Activated T-helper 1 cell treated with anti-CD3 and anti-CD28 coated beads, Interleukin-12 subunit alpha, Interleukin-12 subunit beta, Interleukin-2, Interleukin-4 antibody, amounts not matched to agents 30 ng/mL and 10 ng/mL and 1 ng/mL, durations not matched to agents 14 hours and 24 hours and 36 hours (primary cell): ENCODE data around the gene PTH2. TPM values are rescaled to one million over a fixed set of nuclear protein-coding genes. Genes with fewer than 3 reads are reported as not detected.

Experiments used
- DNase-seq: peaks from one replicate; pipeline ENCODE4 v3.0.0; 2021; ENCODE audit warnings: low spot score
- H3K27ac Mint-ChIP-seq: one replicate; pipeline ENCODE4 v1.8.0; 2021; ENCODE audit warnings: mild to moderate bottlenecking, mixed read lengths
- H3K27me3 Mint-ChIP-seq: one replicate; pipeline ENCODE4 v1.8.0; 2022; ENCODE audit warnings: mild to moderate bottlenecking, moderate library complexity, mixed read lengths; ENCODE audit not compliant: insufficient read depth
- H3K36me3 Mint-ChIP-seq: one replicate; pipeline ENCODE4 v1.8.0; 2021; ENCODE audit warnings: low read depth, mixed read lengths
- H3K4me1 Mint-ChIP-seq: one replicate; pipeline ENCODE4 v1.8.0; 2021; ENCODE audit warnings: low read depth, mixed read lengths
- H3K4me3 Mint-ChIP-seq: one replicate; pipeline ENCODE4 v1.8.0; 2021; ENCODE audit warnings: mild to moderate bottlenecking, moderate library complexity, mixed read lengths
- H3K9me3 Mint-ChIP-seq: one replicate; pipeline ENCODE4 v1.8.0; 2021; ENCODE audit warnings: mixed read lengths
- intact Hi-C: fragments of 100-400 bp; cut with micrococcal nuclease; formaldehyde crosslinking; loops from one replicate; pipeline ENCODE4 v1.15.1; 2024
- total RNA-seq: library from RNA; stranded (reverse); gene quantifications from 2 replicates; pipeline ENCODE4 v1.2.3, GENCODE V29; 2022

PTH2 gene
- total RNA-seq, 1 donor from 2014 or later: not detected

DNA sequence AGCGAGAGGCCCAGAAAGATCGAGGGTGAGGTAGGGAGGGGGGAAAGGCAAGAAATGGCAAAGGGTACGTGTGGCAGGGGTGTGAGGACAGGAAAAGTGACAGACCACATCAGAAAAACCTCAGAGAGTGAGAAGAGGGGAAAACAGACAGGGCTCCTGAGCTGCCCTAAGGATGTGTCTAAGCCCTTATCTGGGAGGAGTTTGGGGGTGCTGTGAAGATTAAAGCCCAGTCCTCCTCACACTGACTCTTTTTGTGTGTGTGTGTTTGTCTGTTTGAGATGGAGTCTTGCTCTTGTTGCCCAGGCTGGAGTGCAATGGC is 703 bp upstream of the PTH2 start:
- peak overlapping the region; percentile 69 for H3K4me3 Mint-ChIP-seq
- H3K36me3 Mint-ChIP-seq: peaks cover 3% of the 10 kb centered on the region
- no peak for DNase-seq
- intact Hi-C loops: no loop called here
- peaks cover 85% of the 10 kb centered on the region for H3K27me3 Mint-ChIP-seq
- H3K27ac Mint-ChIP-seq: no peak overlapping the region
- H3K9me3 Mint-ChIP-seq: no peaks in the 10 kb centered on the region
- H3K4me1 Mint-ChIP-seq: peaks cover 56% of the 10 kb centered on the region

DNA sequence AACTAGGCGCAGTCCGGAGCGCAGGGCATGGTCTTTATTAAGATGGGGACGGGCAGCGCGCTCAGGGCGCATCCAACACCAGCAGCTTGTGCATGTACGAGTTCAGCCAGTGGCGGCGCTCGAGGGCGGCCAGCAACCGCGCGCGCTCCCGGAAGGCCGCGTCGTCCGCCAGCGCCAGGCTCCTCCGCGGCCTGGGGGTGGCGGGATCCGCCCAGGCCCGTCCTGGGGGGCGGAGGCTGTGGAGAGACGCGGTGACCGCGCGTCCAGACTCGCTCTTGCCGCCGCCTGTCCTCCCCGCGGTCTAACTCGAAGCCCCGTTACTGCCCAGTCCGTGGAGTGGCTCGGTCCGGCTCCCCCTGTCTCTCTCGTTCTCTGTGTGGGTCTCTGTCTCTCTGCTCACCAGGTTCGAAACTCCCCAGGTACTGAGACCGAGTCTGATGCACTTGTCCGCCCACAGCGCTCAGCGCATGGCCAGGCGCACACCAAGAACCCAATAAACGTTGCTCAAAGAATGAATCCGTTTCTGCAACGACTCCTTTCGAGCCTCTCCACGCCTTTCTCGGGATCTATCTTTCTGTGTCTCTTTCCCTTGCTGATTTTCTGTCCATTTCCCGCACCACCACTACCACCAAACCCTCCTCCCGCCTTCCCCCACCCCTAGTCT is 702 bp downstream of the PTH2 start:
- H3K4me3 Mint-ChIP-seq: peak overlapping the region; percentile 80
- DNase-seq: peak; percentile 58
- H3K27me3 Mint-ChIP-seq: peaks cover 86% of the 10 kb centered on the region
- peaks cover 3% of the 10 kb centered on the region for H3K36me3 Mint-ChIP-seq
- intact Hi-C loops: loop anchor here (1.0 kb wide), 2 partner anchors 9 to 21 kb away; no protein-coding TSS in a partner anchor
- no peaks in the 10 kb centered on the region for H3K9me3 Mint-ChIP-seq
- H3K27ac Mint-ChIP-seq: peak overlapping the region; percentile 68
- peaks cover 47% of the 10 kb centered on the region for H3K4me1 Mint-ChIP-seq

DNA sequence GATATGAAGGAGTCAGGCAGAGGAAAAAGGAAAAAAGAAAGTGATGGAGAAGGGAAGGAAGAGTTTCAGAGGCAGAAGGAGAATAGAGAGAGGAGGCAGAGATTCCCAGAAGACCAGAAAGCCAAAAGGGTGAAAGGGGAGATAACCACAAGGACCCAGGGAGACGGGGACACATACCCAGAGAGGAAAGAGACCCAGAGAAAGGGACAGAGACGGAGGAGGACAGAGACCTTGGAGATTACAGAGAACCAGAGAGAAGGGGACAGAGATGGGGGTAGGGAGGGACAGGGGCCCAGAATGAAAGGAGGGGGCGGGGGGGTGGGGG is 1.4 kb downstream of the PTH2 start:
- H3K9me3 Mint-ChIP-seq: no peaks in the 10 kb centered on the region
- peaks cover 42% of the 10 kb centered on the region for H3K4me1 Mint-ChIP-seq
- peaks cover 3% of the 10 kb centered on the region for H3K36me3 Mint-ChIP-seq
- H3K4me3 Mint-ChIP-seq: peak overlapping the region; percentile 31
- no peak overlapping the region for H3K27ac Mint-ChIP-seq
- peaks cover 83% of the 10 kb centered on the region for H3K27me3 Mint-ChIP-seq
- intact Hi-C loops: loop anchor here (1.0 kb wide), 2 partner anchors 9 to 21 kb away; no protein-coding TSS in a partner anchor
- DNase-seq: no peak

DNA sequence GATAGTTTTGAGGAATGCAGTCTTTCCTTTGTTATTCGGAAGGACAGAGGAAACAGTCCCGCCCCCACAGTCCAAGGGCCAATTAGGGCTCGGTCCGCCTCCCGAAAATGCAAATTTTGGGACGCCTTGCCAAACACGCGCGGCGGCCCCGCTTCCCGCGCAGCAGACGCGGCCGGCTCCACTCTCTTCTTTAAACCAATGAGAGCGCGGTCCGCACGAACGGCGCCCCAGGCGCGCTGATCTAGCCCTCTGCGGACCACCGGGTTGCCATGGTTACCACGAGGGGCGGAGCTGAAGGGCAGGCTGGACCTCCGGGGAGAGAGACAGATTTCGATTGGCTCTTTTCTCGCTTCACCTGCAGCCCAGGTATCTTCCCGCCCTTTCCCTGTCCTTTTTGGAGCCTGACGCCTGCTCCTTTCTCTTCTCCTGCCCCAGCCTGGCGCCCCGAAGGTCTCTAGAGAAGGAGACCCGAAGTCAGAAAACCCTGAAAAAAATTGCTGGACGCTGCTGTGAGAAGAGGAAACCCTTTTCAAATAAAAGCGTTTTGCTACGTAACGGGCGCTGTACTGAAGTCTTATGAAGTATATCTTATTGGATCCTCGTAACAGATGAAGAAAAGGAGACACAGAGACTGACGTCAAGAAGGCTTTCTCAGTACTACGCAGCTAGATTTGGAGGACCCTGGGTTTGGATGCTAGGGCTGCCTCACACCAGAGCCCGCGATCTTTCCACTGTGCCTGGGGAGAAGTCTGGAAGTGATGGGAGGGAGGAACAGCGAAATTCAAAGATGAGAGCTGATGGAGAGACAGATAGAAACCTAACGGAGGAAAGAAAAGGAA is 2.0 kb downstream of the PTH2 start:
- Mint-ChIP-seq H3K27ac (no peak overlapping the region), H3K4me1 (peaks cover 36% of the 10 kb centered on the region), H3K27me3 (peaks cover 77% of the 10 kb centered on the region), H3K36me3 (peaks cover 3% of the 10 kb centered on the region), H3K9me3 (no peaks in the 10 kb centered on the region), H3K4me3 (peak overlapping the region; percentile 31)
- intact Hi-C loops: no loop called here
- DNase-seq: peak; percentile 42

DNA sequence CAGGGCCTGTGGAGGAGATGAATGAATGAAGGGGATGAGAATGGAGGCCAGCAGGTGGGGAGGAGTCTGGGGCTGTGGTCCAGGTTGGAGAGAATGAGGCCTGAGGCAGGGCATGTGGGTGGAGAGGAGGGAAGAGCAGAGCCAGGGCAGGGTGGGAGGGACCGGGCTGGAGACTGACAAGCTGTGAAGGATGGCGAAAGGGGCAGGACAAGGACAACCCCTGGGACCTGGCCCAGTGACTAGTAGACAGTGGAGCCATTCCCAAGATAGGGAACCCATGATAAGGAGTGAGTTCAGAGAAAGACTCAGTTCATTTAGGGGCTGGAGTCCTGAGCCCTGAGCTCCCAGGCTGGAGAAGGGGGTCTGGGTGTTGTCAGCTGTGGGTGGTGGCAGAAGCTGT is 3.0 kb downstream of the PTH2 start:
- H3K36me3 Mint-ChIP-seq: peaks cover 3% of the 10 kb centered on the region
- H3K27ac Mint-ChIP-seq: no peak overlapping the region
- H3K4me1 Mint-ChIP-seq: peaks cover 27% of the 10 kb centered on the region
- intact Hi-C loops: no loop called here
- H3K27me3 Mint-ChIP-seq: peaks cover 67% of the 10 kb centered on the region
- no peak for DNase-seq
- H3K9me3 Mint-ChIP-seq: no peaks in the 10 kb centered on the region
- H3K4me3 Mint-ChIP-seq: peak overlapping the region; percentile 52

DNA sequence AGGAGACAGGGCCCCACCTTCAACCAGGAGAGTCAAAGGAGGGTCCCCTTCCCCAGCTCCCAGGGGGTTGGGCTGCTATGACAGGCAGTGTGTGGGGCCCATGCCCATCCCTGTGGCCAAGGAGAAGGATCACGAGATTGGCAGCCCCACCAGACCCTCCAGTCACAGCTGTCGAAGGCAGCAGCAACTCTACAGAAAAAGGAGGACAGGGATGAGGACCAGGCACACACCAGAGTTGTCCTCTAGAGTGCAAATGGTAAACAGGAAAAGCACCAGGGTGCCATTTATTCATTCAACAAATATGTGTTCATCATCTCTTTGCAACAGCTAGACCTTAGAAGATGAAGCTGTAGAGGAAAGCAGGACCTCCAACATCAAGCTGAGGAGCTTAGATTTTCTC is 4.1 kb downstream of the PTH2 start:
- Mint-ChIP-seq H3K36me3 (peaks cover 3% of the 10 kb centered on the region), H3K4me1 (peaks cover 27% of the 10 kb centered on the region), H3K4me3 (no peak overlapping the region), H3K27ac (no peak overlapping the region), H3K27me3 (peaks cover 58% of the 10 kb centered on the region), H3K9me3 (no peaks in the 10 kb centered on the region)
- DNase-seq: no peak
- intact Hi-C loops: no loop called here

DNA sequence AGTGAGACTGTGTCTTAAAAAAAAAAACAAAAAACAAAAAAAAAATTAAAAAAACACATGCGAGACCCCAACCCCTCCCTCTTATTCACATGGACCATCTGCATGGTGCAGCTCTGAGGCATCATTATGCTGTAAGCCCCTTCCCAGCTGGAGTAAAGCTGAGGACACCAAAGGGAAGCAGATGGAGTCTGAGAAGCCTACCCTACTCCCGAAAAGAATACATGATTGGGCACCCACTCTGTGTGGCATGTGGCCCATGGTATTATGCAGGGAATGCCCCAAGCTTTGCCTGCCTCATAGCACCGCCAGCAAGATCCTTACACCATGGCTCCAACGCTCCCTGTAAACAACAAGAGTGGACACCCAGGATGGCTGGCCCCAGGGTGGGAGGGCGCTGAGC is 4.7 kb downstream of the PTH2 start:
- no peaks in the 10 kb centered on the region for H3K9me3 Mint-ChIP-seq
- H3K27me3 Mint-ChIP-seq: peaks cover 51% of the 10 kb centered on the region
- intact Hi-C loops: no loop called here

DNA sequence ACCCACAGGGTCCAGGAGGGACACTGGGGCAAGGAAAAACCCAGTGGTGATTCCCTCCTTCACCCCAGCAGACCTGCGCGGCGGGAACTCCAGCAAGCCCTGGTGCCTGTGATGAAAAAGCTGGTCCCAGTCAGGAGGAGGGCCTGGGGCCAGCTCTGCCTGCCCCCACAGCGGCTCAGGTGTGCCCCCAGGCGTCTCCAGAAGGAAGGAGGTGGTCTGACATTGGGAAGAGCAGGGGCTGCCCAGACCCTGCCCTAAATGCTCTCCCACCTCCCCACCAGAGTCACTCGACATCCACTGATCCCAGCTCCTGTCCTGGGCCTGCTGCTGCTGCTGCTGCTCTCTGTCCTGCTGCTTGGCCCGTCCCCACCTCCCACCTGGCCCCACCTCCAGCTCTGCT is 6.2 kb downstream of the PTH2 start:
- intact Hi-C loops: no loop called here
- H3K4me1 Mint-ChIP-seq: peaks cover 13% of the 10 kb centered on the region
- peaks cover 3% of the 10 kb centered on the region for H3K36me3 Mint-ChIP-seq
- H3K27me3 Mint-ChIP-seq: peaks cover 44% of the 10 kb centered on the region
- no peak for DNase-seq
- H3K27ac Mint-ChIP-seq: no peak overlapping the region
- no peak overlapping the region for H3K4me3 Mint-ChIP-seq
- no peaks in the 10 kb centered on the region for H3K9me3 Mint-ChIP-seq

More for the DNA sequence above, 4.7 kb downstream of the PTH2 start:
- H3K27ac Mint-ChIP-seq: no peak overlapping the region
- DNase-seq: no peak
- H3K4me1 Mint-ChIP-seq: peaks cover 21% of the 10 kb centered on the region
- peaks cover 3% of the 10 kb centered on the region for H3K36me3 Mint-ChIP-seq
- H3K4me3 Mint-ChIP-seq: no peak overlapping the region

DNA sequence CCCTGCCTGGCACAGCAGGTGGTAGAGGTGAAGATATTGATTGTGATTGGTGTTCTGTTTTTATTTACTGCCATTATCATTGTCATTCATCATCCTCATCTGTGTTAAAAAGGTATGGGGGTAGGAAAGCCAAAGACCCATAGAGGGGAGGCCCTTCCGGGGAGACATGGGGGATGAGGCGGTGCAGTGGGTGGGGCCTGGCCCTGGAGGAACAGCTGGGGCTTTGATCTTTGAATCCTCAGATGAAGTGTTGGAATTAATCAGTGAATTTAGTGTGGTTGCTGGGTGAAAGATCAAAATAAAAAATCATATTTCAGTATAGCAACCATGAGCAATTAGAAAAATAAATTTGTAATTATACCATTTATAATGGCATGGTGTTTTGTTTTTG is 7.4 kb downstream of the PTH2 start:
- Mint-ChIP-seq H3K36me3 (peaks cover 1% of the 10 kb centered on the region), H3K27ac (no peak overlapping the region), H3K27me3 (peaks cover 32% of the 10 kb centered on the region), H3K4me3 (no peak overlapping the region), H3K4me1 (peaks cover 14% of the 10 kb centered on the region), H3K9me3 (no peaks in the 10 kb centered on the region)
- DNase-seq: no peak
- intact Hi-C loops: no loop called here

DNA sequence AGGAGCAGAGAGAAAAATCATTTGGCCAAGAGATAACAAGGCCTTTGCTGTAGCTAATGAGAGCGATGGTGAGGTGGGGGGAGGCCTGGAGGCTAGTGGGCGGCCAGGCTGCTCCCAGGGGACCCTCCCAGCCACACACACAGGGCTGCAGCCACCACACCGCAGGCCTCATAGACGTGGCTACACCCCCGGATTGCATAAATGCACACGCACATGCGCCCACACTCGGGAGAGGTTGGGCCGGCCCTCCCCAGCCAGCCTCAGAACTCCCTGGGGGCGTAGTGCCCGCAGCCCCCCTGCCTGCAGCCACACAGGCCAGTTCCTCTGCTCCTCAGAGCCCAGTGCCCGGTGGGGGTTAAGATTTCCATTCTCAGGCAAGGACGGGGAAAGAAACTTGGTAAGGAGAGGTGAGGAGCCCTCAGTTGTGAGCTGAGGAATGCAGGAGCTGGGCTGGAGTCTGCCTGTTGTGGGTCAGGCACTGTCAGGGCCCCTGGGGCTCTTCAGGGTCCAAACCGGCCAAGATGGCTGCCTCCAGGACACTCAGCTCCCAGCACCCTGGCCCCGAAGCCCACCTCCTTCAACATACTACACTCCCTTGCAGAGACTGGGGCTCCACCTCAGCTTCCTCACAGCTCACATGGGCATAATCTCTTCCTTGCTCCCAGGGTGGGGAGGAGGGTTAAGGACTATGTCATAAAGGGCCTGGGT is 8.0 kb downstream of the PTH2 start:
- no peak for DNase-seq
- Mint-ChIP-seq H3K27me3 (peaks cover 26% of the 10 kb centered on the region), H3K27ac (no peak overlapping the region), H3K9me3 (no peaks in the 10 kb centered on the region), H3K4me1 (peaks cover 14% of the 10 kb centered on the region), H3K36me3 (peaks cover 1% of the 10 kb centered on the region), H3K4me3 (no peak overlapping the region)
- intact Hi-C loops: no loop called here

DNA sequence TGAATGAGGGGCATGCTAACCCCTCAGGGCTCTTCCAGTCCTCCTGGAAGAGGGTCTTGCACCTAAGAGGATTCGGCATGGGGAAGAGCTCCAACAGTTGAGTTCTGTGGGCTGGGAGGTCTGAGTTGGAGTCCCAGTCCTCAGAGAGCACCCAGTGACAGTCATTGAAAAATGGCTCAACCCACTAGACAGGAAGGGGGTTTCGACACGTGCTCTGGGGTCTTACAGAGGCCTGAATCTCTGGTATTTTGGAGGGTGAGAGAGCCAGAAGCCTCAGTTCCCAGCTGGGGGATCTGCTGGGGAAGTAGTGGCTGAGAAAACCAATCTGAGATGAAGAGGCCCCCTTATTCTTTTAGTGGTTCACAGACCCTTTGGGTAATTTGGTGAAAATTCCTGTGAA is 9.0 kb downstream of the PTH2 start:
- Mint-ChIP-seq H3K27me3 (peaks cover 16% of the 10 kb centered on the region), H3K27ac (no peak overlapping the region), H3K9me3 (no peaks in the 10 kb centered on the region), H3K4me1 (peaks cover 24% of the 10 kb centered on the region), H3K4me3 (no peak overlapping the region), H3K36me3 (peaks cover 2% of the 10 kb centered on the region)
- DNase-seq: no peak
- intact Hi-C loops: no loop called here

DNA sequence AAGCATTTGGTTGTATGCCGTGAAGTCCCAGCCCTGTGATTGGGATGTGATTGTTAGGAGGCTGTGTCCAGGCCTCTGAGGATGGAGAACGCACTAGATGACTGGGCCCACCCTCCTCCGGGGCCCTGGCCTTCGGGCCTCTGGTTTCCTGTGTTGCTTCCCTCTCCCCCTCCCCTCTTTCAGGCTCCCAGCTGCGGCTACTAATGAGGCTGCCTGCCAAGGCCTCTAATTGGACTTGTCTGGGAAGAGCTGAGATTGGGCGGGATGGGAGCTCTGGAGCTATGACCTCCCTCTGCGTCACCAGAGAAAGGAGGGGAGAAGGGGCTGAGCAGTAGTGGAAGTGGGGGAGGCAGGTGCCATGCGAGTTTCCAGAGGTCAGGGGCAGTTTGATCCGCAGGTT is 9.9 kb downstream of the PTH2 start:
- no peaks in the 10 kb centered on the region for H3K9me3 Mint-ChIP-seq
- H3K36me3 Mint-ChIP-seq: peaks cover 2% of the 10 kb centered on the region
- no peak for DNase-seq
- H3K4me1 Mint-ChIP-seq: peaks cover 33% of the 10 kb centered on the region
- intact Hi-C loops: no loop called here
- no peak overlapping the region for H3K4me3 Mint-ChIP-seq
- no peak overlapping the region for H3K27ac Mint-ChIP-seq
- peaks cover 9% of the 10 kb centered on the region for H3K27me3 Mint-ChIP-seq

DNA sequence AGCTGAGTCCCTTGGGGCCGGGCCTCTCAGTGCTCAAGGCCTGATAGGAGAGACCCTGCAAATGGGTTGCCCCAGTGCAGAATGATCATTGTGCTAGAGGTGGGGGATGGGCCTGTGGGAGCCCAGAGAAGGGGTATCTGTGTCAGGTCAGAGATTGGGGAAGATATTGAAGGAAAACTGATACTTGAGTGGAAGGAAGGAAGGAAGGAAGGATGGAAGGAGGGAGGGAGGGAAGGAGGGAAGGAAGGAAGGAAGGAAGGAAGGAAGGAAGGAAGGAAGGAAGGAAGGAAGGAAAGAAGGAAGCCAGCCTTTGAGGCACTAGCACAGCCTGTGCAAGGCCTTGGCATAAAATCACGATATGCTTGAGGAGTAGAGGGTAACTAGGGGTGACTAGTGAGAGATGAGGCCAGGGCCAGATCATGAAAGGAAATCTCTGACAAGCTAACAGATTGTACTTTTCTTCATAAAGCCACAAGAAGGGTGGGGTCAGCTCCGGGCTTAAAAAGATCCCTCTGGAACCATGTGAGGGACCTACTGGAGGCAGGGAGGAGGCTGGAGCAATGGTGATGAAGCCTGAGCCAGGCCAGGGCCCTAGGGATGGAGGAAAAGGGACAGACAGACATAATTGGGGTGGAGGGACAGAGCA is 11.4 kb downstream of the PTH2 start:
- Mint-ChIP-seq H3K27me3 (peaks cover 2% of the 10 kb centered on the region), H3K4me1 (peaks cover 44% of the 10 kb centered on the region), H3K27ac (no peak overlapping the region), H3K4me3 (no peak overlapping the region), H3K36me3 (peaks cover 4% of the 10 kb centered on the region), H3K9me3 (no peaks in the 10 kb centered on the region)
- DNase-seq: no peak
- intact Hi-C loops: no loop called here
